Endothelial cell (in vitro differentiated cells): ENCODE measurements around the gene ATAD1. TPM values are rescaled to one million over a fixed set of nuclear protein-coding genes. Genes with fewer than 3 reads are reported as not detected.

ENCODE experiments used
- DNase-seq: peaks from one replicate; pipeline ENCODE4 v3.0.0; 2021; ENCODE audit warnings: low spot score
- H3K27ac Mint-ChIP-seq: one replicate; pipeline ENCODE4 v1.8.0; 2021; ENCODE audit warnings: mixed read lengths, inconsistent platforms; ENCODE audit not compliant: unreplicated experiment
- H3K27me3 Mint-ChIP-seq: one replicate; pipeline ENCODE4 v1.8.0; 2021; ENCODE audit warnings: mild to moderate bottlenecking, moderate library complexity, mixed read lengths, inconsistent platforms; ENCODE audit not compliant: unreplicated experiment
- H3K36me3 Mint-ChIP-seq: one replicate; pipeline ENCODE4 v1.8.0; 2021; ENCODE audit warnings: mild to moderate bottlenecking, low read depth, mixed read lengths, inconsistent platforms; ENCODE audit not compliant: unreplicated experiment
- H3K4me1 Mint-ChIP-seq: one replicate; pipeline ENCODE4 v1.8.0; 2021; ENCODE audit warnings: mild to moderate bottlenecking, mixed read lengths, inconsistent platforms; ENCODE audit not compliant: unreplicated experiment
- H3K4me3 Mint-ChIP-seq: one replicate; pipeline ENCODE4 v1.8.0; 2021; ENCODE audit warnings: mild to moderate bottlenecking, mixed read lengths, inconsistent platforms; ENCODE audit not compliant: unreplicated experiment
- H3K9me3 Mint-ChIP-seq: one replicate; pipeline ENCODE4 v1.8.0; 2021; ENCODE audit warnings: mixed read lengths, inconsistent platforms; ENCODE audit not compliant: unreplicated experiment
- total RNA-seq: library from RNA; stranded (reverse); fragmentation: NEBNext Ultra II Directional; extraction: Animal tissue kit (Norgen Biotek cat#: 25700); gene quantifications from one replicate; pipeline ENCODE4 v1.2.1, GENCODE V29; 2021; ENCODE audit not compliant: unreplicated experiment
- TF ChIP-seq, protein P1 (sequence below): fragments of 200-600 bp; sonication (generic); IDR thresholded peaks from one replicate; pipeline ENCODE4 v1.5.0; 2021; ENCODE audit warnings: antibody characterized with exemption; ENCODE audit not compliant: unreplicated experiment

Gene ATAD1
- total RNA-seq, 1 donor from 2014 or later, result 38.0 TPM

DNA sequence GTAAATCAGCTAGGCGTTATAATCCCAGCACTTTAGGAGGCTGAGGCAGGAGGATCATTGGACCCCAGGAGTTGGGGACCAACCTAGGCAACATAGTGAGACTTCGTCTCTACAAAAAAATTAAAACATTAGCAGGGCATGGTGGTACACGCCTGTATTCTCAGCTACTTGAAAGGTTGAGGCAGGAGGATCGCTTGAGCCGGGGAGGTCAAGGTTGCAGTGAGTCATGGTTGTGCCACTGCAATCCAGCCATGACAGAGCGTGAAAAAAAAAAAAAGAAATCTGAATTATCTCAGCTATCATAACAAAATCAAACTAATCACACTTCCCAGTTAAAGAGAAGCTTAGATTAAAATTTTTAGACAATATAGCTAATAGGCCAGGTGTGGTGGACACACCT is 35.3 kb downstream of the ATAD1 start:
- Mint-ChIP-seq H3K4me1 (no peaks in the 10 kb centered on the region), H3K27me3 (no peaks in the 10 kb centered on the region), H3K9me3 (no peaks in the 10 kb centered on the region), H3K27ac (no peak overlapping the region), H3K4me3 (no peak overlapping the region), H3K36me3 (peaks cover 15% of the 10 kb centered on the region)
- no peak for DNase-seq
- TF ChIP-seq, protein P1, sequence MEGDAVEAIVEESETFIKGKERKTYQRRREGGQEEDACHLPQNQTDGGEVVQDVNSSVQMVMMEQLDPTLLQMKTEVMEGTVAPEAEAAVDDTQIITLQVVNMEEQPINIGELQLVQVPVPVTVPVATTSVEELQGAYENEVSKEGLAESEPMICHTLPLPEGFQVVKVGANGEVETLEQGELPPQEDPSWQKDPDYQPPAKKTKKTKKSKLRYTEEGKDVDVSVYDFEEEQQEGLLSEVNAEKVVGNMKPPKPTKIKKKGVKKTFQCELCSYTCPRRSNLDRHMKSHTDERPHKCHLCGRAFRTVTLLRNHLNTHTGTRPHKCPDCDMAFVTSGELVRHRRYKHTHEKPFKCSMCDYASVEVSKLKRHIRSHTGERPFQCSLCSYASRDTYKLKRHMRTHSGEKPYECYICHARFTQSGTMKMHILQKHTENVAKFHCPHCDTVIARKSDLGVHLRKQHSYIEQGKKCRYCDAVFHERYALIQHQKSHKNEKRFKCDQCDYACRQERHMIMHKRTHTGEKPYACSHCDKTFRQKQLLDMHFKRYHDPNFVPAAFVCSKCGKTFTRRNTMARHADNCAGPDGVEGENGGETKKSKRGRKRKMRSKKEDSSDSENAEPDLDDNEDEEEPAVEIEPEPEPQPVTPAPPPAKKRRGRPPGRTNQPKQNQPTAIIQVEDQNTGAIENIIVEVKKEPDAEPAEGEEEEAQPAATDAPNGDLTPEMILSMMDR, result no peak

DNA sequence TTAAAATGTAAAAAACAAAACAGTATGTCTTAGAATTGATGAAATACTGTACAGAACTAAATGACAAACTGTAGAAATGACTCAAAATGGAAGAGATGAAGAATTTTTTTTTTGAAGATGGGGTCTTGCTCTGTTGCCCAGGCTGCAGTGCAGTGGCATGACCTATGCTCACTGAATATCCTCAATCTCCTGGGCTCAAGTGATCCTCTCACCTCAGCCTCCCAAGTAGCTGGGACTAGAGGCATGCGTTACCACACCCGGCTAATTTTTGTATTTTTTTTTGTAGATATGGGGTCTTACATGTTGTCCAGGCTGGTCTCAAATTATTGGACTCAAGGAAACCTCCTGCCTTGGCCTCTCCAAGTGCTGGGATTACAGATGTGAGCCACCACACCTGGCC is 36.5 kb downstream of the ATAD1 start:
- TF ChIP-seq, protein P1, result no peak
- Mint-ChIP-seq H3K36me3 (peaks cover 15% of the 10 kb centered on the region), H3K9me3 (no peaks in the 10 kb centered on the region), H3K27ac (no peak overlapping the region), H3K27me3 (no peaks in the 10 kb centered on the region), H3K4me3 (no peak overlapping the region), H3K4me1 (no peaks in the 10 kb centered on the region)
- DNase-seq, result no peak

DNA sequence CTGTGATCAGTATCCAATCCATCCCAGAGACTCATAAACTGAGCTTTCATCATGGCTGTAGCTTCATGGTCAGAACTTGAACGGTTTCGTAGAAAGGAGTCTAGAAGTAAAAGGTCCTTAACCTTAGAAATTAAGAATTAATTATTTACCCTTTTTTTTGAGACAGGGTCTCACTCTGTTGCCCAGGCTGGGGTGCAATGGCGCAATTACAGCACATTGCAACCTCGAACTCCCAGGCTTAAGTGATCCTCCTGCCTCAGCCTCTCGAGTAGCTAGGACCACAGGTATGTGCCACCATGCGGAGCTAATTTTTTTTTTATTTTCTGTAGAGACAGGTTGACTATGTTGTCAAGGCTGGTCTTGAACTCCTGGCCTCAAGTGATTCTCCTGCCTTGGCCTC is 41.7 kb downstream of the ATAD1 start:
- Mint-ChIP-seq H3K9me3 (no peaks in the 10 kb centered on the region), H3K4me3 (no peak overlapping the region), H3K27me3 (no peaks in the 10 kb centered on the region), H3K27ac (peak overlapping the region; percentile 8), H3K36me3 (peaks cover 1% of the 10 kb centered on the region), H3K4me1 (peaks cover 4% of the 10 kb centered on the region)
- DNase-seq, result no peak
- TF ChIP-seq, protein P1, result no peak

DNA sequence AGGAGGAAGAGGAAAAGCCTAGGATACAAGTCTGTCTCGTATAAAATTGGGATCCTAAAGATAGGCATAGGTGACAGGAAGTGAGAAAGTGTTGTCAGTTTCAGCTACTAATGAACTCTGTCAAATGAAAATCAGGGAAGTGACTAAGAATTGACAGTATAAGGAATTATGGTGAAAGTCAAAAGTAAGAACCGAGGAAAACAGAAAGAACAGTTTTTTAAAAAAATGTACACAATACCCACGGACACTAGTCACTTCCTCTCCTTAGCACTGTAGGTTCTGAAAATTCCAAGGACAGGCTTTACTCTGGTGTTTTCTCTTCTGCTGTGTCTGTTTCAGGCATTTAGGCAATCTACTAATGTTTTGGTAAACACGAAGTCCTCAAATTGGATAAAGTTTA is 42.3 kb downstream of the ATAD1 start:
- no peak overlapping the region for H3K4me3 Mint-ChIP-seq
- H3K36me3 Mint-ChIP-seq, result no peaks in the 10 kb centered on the region

DNA sequence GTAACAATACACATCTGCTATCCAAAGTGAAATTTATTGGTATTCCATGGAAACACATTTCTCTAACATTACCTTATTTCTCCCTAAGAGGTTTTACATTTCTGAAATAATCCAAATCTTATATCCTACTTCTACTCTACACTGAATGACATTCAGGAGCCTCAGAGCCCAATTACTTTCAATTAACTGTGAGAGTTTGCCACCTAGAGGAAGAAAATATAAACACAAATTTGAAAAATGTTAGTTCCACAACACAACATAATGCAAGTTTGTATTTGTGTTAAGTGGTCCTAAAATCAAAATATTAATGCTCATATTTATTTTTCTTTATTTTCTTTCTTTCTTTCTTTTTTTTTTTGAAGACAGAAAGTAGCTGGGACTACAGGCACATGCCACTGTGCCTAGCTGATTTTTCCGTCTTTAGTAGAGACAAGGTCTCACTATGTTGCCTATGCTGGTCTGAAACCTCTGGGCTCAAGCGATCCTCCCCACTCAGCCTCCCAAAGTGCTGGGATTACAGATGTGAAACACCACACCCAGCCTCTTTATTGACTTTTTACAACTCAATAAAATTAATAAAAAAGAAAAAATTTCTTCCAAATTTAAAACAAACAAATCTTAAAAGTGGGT is 46.0 kb downstream of the ATAD1 start:
- Mint-ChIP-seq H3K9me3 (no peaks in the 10 kb centered on the region), H3K4me1 (peaks cover 6% of the 10 kb centered on the region), H3K27ac (no peak overlapping the region), H3K27me3 (no peaks in the 10 kb centered on the region), H3K4me3 (no peak overlapping the region), H3K36me3 (no peaks in the 10 kb centered on the region)
- TF ChIP-seq, protein P1, result peak; percentile 61
- DNase-seq, result no peak

More for the DNA sequence above, 42.3 kb downstream of the ATAD1 start:
- Mint-ChIP-seq H3K9me3 (no peaks in the 10 kb centered on the region), H3K4me1 (peaks cover 4% of the 10 kb centered on the region), H3K27ac (peak overlapping the region; percentile 93), H3K27me3 (no peaks in the 10 kb centered on the region)
- TF ChIP-seq, protein P1, result no peak
- no peak for DNase-seq
